GM23248 (cell line): ENCODE results near the gene MYPOP. TPM values are rescaled to one million over a fixed set of nuclear protein-coding genes. Genes with fewer than 3 reads are reported as not detected.

ENCODE experiments used
- DNase-seq: peaks from one replicate; pipeline ENCODE4 v3.0.0-alpha.2; 2015
- H2AFZ ChIP-seq: fragments of 200-600 bp; sonication (generic); 2 replicates; pipeline ENCODE4 v1.6.1; 2016; ENCODE audit warnings: antibody characterized with exemption
- H3F3A ChIP-seq: fragments of 200-600 bp; sonication (generic); 2 replicates; pipeline ENCODE4 v1.6.1; 2016; ENCODE audit warnings: mild to moderate bottlenecking, antibody characterized with exemption, mixed run types; ENCODE audit not compliant: insufficient read depth
- H3K27ac ChIP-seq: fragments of 200-600 bp; sonication (generic); 2 replicates; pipeline ENCODE4 v1.5.1; 2016; ENCODE audit warnings: mild to moderate bottlenecking
- H3K27me3 ChIP-seq: fragments of 200-600 bp; sonication (generic); replicated peaks from 2 replicates; pipeline ENCODE4 v1.6.1; 2016; ENCODE audit warnings: mild to moderate bottlenecking; ENCODE audit not compliant: insufficient read depth
- H3K36me3 ChIP-seq: fragments of 200-600 bp; sonication (generic); 2 replicates; pipeline ENCODE4 v1.6.1; 2016; ENCODE audit warnings: low read depth, mild to moderate bottlenecking
- H3K4me1 ChIP-seq: fragments of 200-600 bp; sonication (generic); 2 replicates; pipeline ENCODE4 v1.6.1; 2016; ENCODE audit warnings: mild to moderate bottlenecking; ENCODE audit not compliant: insufficient read depth
- H3K4me2 ChIP-seq: fragments of 200-600 bp; sonication (generic); one replicate; pipeline ENCODE4 v1.6.1; 2016; ENCODE audit warnings: mild to moderate bottlenecking; ENCODE audit not compliant: unreplicated experiment
- H3K4me3 ChIP-seq: fragments of 200-600 bp; sonication (generic); 2 replicates; pipeline ENCODE4 v1.5.1; 2016; ENCODE audit warnings: mild to moderate bottlenecking
- H3K79me2 ChIP-seq: fragments of 200-600 bp; sonication (generic); 2 replicates; pipeline ENCODE4 v1.6.1; 2016; ENCODE audit warnings: mild to moderate bottlenecking; ENCODE audit not compliant: insufficient read depth
- H3K9ac ChIP-seq: fragments of 200-600 bp; sonication (generic); 2 replicates; pipeline ENCODE4 v1.6.1; 2016; ENCODE audit warnings: mild to moderate bottlenecking
- H3K9me2 ChIP-seq: fragments of 200-600 bp; sonication (generic); 2 replicates; pipeline ENCODE4 v1.6.1; 2016; ENCODE audit warnings: mixed run types, mild to moderate bottlenecking, moderate library complexity; ENCODE audit not compliant: insufficient read depth
- H3K9me3 ChIP-seq: fragments of 200-600 bp; sonication (generic); one replicate; pipeline ENCODE4 v1.6.1; 2017; ENCODE audit warnings: low read depth
- H4K20me1 ChIP-seq: fragments of 200-600 bp; sonication (generic); 2 replicates; pipeline ENCODE4 v1.6.0; 2016; ENCODE audit not compliant: insufficient read depth
- EZH2 ChIP-seq: fragments of 200-600 bp; sonication (generic); IDR thresholded peaks from 2 replicates; pipeline ENCODE4 v1.6.1; 2018; ENCODE audit warnings: antibody characterized with exemption, mild to moderate bottlenecking; ENCODE audit not compliant: insufficient read depth, poor library complexity, severe bottlenecking
- EZH2phosphoT487 ChIP-seq: fragments of 200-600 bp; sonication (generic); IDR thresholded peaks from 2 replicates; pipeline ENCODE4 v1.6.1; 2018; ENCODE audit warnings: antibody characterized with exemption, moderate library complexity, mild to moderate bottlenecking, low read depth; ENCODE audit not compliant: insufficient read depth
- WGBS, 2 experiments: methylation state at CpG; one replicate each; pipeline ENCODE4 v1.1.6; 2015 to 2017; ENCODE audit warnings: low lambda C conversion rate in 2 of 2, low coverage in 1 of 2; ENCODE audit errors: missing lambda C conversion rate in 2 of 2; 5-methylcytosine and 5-hydroxymethylcytosine counted together
- in situ Hi-C: fragments of 300-500 bp; cut with MboI; formaldehyde crosslinking; loops from 2 replicates; pipeline ENCODE4 v1.15.0; 2020
- polyA plus RNA-seq: library from polyadenylated mRNA; unstranded; fragments of >200 nt; fragmentation: Nextera tagmentation; extraction: Ambion mirVana; gene quantifications from 2 replicates; pipeline ENCODE4 v1.2.1, GENCODE V29; 2016
- total RNA-seq: library from RNA; depleted of rRNA; stranded (reverse); fragments of >200 nt; shearing (Covaris generic); gene quantifications from 2 replicates; pipeline ENCODE4 v1.2.3, GENCODE V29; 2014; rRNA removed

The MYPOP gene
- total and polyA plus RNA-seq, 2 experiments from 2014 or later, result 1.6 to 3.5 TPM

DNA sequence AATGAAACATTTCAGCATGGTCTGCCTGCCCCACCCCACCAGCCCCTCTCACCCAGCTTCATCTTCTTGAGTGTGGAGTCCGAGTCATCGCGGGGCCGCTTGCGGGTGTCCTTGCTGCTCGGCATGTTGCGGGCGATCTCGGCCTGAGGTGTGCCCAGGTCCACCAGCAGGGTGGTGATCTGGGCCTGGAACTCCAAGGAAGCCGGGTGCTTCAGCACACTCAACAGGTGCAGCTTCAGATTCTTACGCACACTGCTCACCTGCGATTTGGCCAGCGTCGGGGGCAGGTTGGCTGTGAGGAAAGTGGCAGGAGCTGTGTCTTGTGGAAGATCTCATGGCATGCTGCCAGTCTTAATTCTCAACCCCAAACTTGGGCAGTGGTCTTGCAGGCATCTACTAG is 60.2 kb downstream of the MYPOP start:
- no peaks in the 10 kb centered on the region for H3K9me3 ChIP-seq
- H3K4me1 ChIP-seq, result no peaks in the 10 kb centered on the region
- H3K4me2 ChIP-seq, result no peak overlapping the region
- TF ChIP-seq EZH2phosphoT487 (no peak), EZH2 (no peak)
- 0 out of 2 replicates have a peak, but pooled peaks cover 10% of the 10 kb centered on the region for H3K79me2 ChIP-seq
- no peaks in the 10 kb centered on the region for H3F3A ChIP-seq
- no peak for DNase-seq
- 98 to 100% methylated on average over 13 to 14 of the region's 14 CpGs for WGBS, 2 experiments
- H4K20me1 ChIP-seq, result no peaks in the 10 kb centered on the region
- H3K27ac ChIP-seq, result no peak overlapping the region
- peaks cover 68% of the 10 kb centered on the region for H3K36me3 ChIP-seq
- no peak overlapping the region for H3K4me3 ChIP-seq
- no peaks in the 10 kb centered on the region for H3K9me2 ChIP-seq
- no peak overlapping the region for H3K9ac ChIP-seq
- H2AFZ ChIP-seq, result no peak overlapping the region
- H3K27me3 ChIP-seq, result no peaks in the 10 kb centered on the region
- in situ Hi-C loops, result no loop called here

Other genes with a start within 250 kb of the MYPOP start
- not detected in 2 replicates for gene GIPR, start 234.4 kb downstream of the MYPOP start, total RNA-seq
- not detected in 2 replicates for gene GIPR, start 234.4 kb downstream of the MYPOP start, polyA plus RNA-seq
- 129 and 152 TPM in 2 replicates for gene SNRPD2, start 210.7 kb downstream of the MYPOP start, total RNA-seq
- gene SNRPD2, start 210.7 kb downstream of the MYPOP start, polyA plus RNA-seq, result 544 and 545 TPM in 2 replicates
- gene QPCTL, start 209.9 kb downstream of the MYPOP start, total RNA-seq, result 8.6 and 13.2 TPM in 2 replicates
- 7.4 and 7.6 TPM in 2 replicates for gene QPCTL, start 209.9 kb downstream of the MYPOP start, polyA plus RNA-seq
- gene FBXO46, start 171.7 kb downstream of the MYPOP start, total RNA-seq, result 6.3 and 9.1 TPM in 2 replicates
- 3.1 and 3.3 TPM in 2 replicates for gene FBXO46, start 171.7 kb downstream of the MYPOP start, polyA plus RNA-seq
- not detected in 2 replicates for gene MEIOSIN, start 169.2 kb downstream of the MYPOP start, total RNA-seq
- gene MEIOSIN, start 169.2 kb downstream of the MYPOP start, polyA plus RNA-seq, result not detected in 2 replicates
- 14.4 and 16.8 TPM in 2 replicates for gene SIX5, start 133.4 kb downstream of the MYPOP start, total RNA-seq
- gene SIX5, start 133.4 kb downstream of the MYPOP start, polyA plus RNA-seq, result 6.1 and 8.2 TPM in 2 replicates
- 26.6 and 34.4 TPM in 2 replicates for gene DMPK, start 120.1 kb downstream of the MYPOP start, total RNA-seq
- 13.0 and 15.3 TPM in 2 replicates for gene DMPK, start 120.1 kb downstream of the MYPOP start, polyA plus RNA-seq
- 32.2 and 32.6 TPM in 2 replicates for gene DMWD, start 109.8 kb downstream of the MYPOP start, total RNA-seq
- 11.5 and 14.5 TPM in 2 replicates for gene DMWD, start 109.8 kb downstream of the MYPOP start, polyA plus RNA-seq
- not detected in 2 replicates for gene RSPH6A, start 87.3 kb downstream of the MYPOP start, total RNA-seq
- gene RSPH6A, start 87.3 kb downstream of the MYPOP start, polyA plus RNA-seq, result not detected in 2 replicates
- gene SYMPK, start 39.5 kb downstream of the MYPOP start, total RNA-seq, result 28.1 and 81.4 TPM in 2 replicates
- gene SYMPK, start 39.5 kb downstream of the MYPOP start, polyA plus RNA-seq, result 14.8 and 17.8 TPM in 2 replicates
- gene FOXA3, start 38.3 kb downstream of the MYPOP start, total RNA-seq, result not detected in 2 replicates
- gene FOXA3, start 38.3 kb downstream of the MYPOP start, polyA plus RNA-seq, result not detected in 2 replicates
- gene IRF2BP1, start 16.5 kb downstream of the MYPOP start, total RNA-seq, result 39.3 and 53.8 TPM in 2 replicates
- gene IRF2BP1, start 16.5 kb downstream of the MYPOP start, polyA plus RNA-seq, result 7.8 and 8.6 TPM in 2 replicates
- not detected in 2 replicates for gene NANOS2, start 12.2 kb upstream of the MYPOP start, total RNA-seq
- gene NANOS2, start 12.2 kb upstream of the MYPOP start, polyA plus RNA-seq, result not detected in 2 replicates
- not detected in 2 replicates for gene NOVA2, start 71.3 kb upstream of the MYPOP start, total RNA-seq
- gene NOVA2, start 71.3 kb upstream of the MYPOP start, polyA plus RNA-seq, result not detected in 2 replicates
- gene CCDC61, start 92.9 kb upstream of the MYPOP start, total RNA-seq, result 6.9 and 9.0 TPM in 2 replicates
- gene CCDC61, start 92.9 kb upstream of the MYPOP start, polyA plus RNA-seq, result 1.6 and 2.6 TPM in 2 replicates
- gene PGLYRP1, start 120.4 kb upstream of the MYPOP start, total RNA-seq, result not detected in 2 replicates
- gene PGLYRP1, start 120.4 kb upstream of the MYPOP start, polyA plus RNA-seq, result not detected in 2 replicates
- gene IGFL4, start 138.4 kb upstream of the MYPOP start, total RNA-seq, result not detected in 2 replicates
- gene IGFL4, start 138.4 kb upstream of the MYPOP start, polyA plus RNA-seq, result not detected in 2 replicates
- not detected in 2 replicates for gene IGFL3, start 222.1 kb upstream of the MYPOP start, total RNA-seq
- not detected in 2 replicates for gene IGFL3, start 222.1 kb upstream of the MYPOP start, polyA plus RNA-seq
- gene IGFL2, start 245.6 kb upstream of the MYPOP start, total RNA-seq, result not detected in 2 replicates
- gene IGFL2, start 245.6 kb upstream of the MYPOP start, polyA plus RNA-seq, result not detected in 2 replicates